Liver (tissue), 9 donors: ENCODE results near the gene IFIT1. TPM values are rescaled to one million over a fixed set of nuclear protein-coding genes. Genes with fewer than 3 reads are reported as not detected.

Source experiments
- DNase-seq: peaks from one replicate; pipeline ENCODE4 v3.0.0-alpha.2; 2017; ENCODE audit warnings: low spot score
- H3K27ac ChIP-seq, 2 donors: one replicate each; pipeline ENCODE4 v1.7.0; 2013; ENCODE audit warnings: inconsistent platforms in 2 of 2, low read length in 2 of 2, control low read depth in 1 of 2, low read depth in 1 of 2, mild to moderate bottlenecking in 1 of 2
- H3K27me3 ChIP-seq, 4 donors: one replicate each; pipeline versions ENCODE4 v1.6.1 to v1.7.0; 2013; ENCODE audit warnings: low read length in 3 of 4, inconsistent platforms in 1 of 4, mild to moderate bottlenecking in 1 of 4, moderate library complexity in 1 of 4; ENCODE audit not compliant: control insufficient read depth in 4 of 4, insufficient read depth in 4 of 4
- H3K36me3 ChIP-seq, 4 donors: one replicate each; pipeline versions ENCODE4 v1.6.1 to v1.7.0; 2013; ENCODE audit warnings: low read length in 3 of 4, mild to moderate bottlenecking in 3 of 4, low read depth in 1 of 4, moderate library complexity in 1 of 4; ENCODE audit not compliant: control insufficient read depth in 4 of 4, insufficient read depth in 3 of 4
- H3K4me1 ChIP-seq, 4 donors: one replicate each; pipeline versions ENCODE4 v1.6.1 to v1.7.0; 2013; ENCODE audit warnings: low read length in 3 of 4, mild to moderate bottlenecking in 3 of 4, moderate library complexity in 1 of 4; ENCODE audit not compliant: control insufficient read depth in 4 of 4, insufficient read depth in 4 of 4
- H3K4me3 ChIP-seq, 3 donors: one replicate each; pipeline versions ENCODE4 v1.6.1 to v1.7.0; 2013; ENCODE audit warnings: low read length in 3 of 3, control low read depth in 1 of 3, low read depth in 1 of 3, mild to moderate bottlenecking in 1 of 3
- H3K9ac ChIP-seq, 2 donors: one replicate each; pipeline ENCODE4 v1.7.0; 2013; ENCODE audit warnings: low read length in 2 of 2, mild to moderate bottlenecking in 2 of 2, moderate library complexity in 2 of 2, control low read depth in 1 of 2, low read depth in 1 of 2
- H3K9me3 ChIP-seq, 4 donors: one replicate each; pipeline versions ENCODE4 v1.6.1 to v1.7.0; 2013; ENCODE audit warnings: low read length in 3 of 4; ENCODE audit not compliant: control insufficient read depth in 4 of 4
- ATF3 ChIP-seq: IDR thresholded peaks from 2 replicates; pipeline ENCODE4 v1.6.1; 2016; ENCODE audit warnings: antibody characterized with exemption
- EGR1 ChIP-seq, 2 donors: IDR thresholded peaks; 2 replicates each; pipeline ENCODE4 v1.6.1; 2016 to 2018; ENCODE audit warnings: antibody characterized with exemption in 2 of 2, low read depth in 2 of 2
- FOXA1 ChIP-seq: IDR thresholded peaks from 2 replicates; pipeline ENCODE4 v1.6.1; 2016; ENCODE audit warnings: antibody characterized with exemption
- GABPA ChIP-seq, 2 donors: IDR thresholded peaks in 1 of 2; conservative IDR thresholded peaks in 1 of 2; 2 replicates each; pipeline ENCODE4 v1.6.1; 2016; ENCODE audit warnings: antibody characterized with exemption in 2 of 2, mild to moderate bottlenecking in 1 of 2, moderate library complexity in 1 of 2
- HNF4A ChIP-seq, 2 donors: conservative IDR thresholded peaks; 2 replicates each; pipeline ENCODE4 v1.6.1; 2016; ENCODE audit warnings: antibody characterized with exemption in 2 of 2, mild to moderate bottlenecking in 2 of 2
- HNF4G ChIP-seq: IDR thresholded peaks from 2 replicates; pipeline ENCODE4 v1.6.1; 2016; ENCODE audit warnings: antibody characterized with exemption
- NR2F2 ChIP-seq: IDR thresholded peaks from 2 replicates; pipeline ENCODE4 v1.6.1; 2016; ENCODE audit warnings: antibody characterized with exemption
- RAD21 ChIP-seq, 2 donors: IDR thresholded peaks; 2 replicates each; pipeline ENCODE4 v1.6.1; 2016; ENCODE audit warnings: antibody characterized with exemption in 2 of 2, mild to moderate bottlenecking in 2 of 2
- REST ChIP-seq: IDR thresholded peaks from 2 replicates; pipeline ENCODE4 v1.6.1; 2016; ENCODE audit warnings: antibody characterized with exemption, mild to moderate bottlenecking
- RXRA ChIP-seq, 2 donors: IDR thresholded peaks; 2 replicates each; pipeline ENCODE4 v1.6.1; 2017 to 2018; ENCODE audit warnings: antibody characterized with exemption in 2 of 2, mild to moderate bottlenecking in 1 of 2
- YY1 ChIP-seq: IDR thresholded peaks from 2 replicates; pipeline ENCODE4 v1.6.1; 2016; ENCODE audit warnings: antibody characterized with exemption, mild to moderate bottlenecking
- ZBTB33 ChIP-seq: IDR thresholded peaks from 2 replicates; pipeline ENCODE4 v1.6.1; 2016; ENCODE audit warnings: antibody characterized with exemption
- WGBS: extraction: QIAGEN DNeasy Blood & Tissue Kit; methylation state at CpG from one replicate; pipeline ENCODE4 v1.1.7; 2013; 5-methylcytosine and 5-hydroxymethylcytosine counted together
- polyA plus RNA-seq, 2 donors: library from polyadenylated mRNA; stranded (reverse) in 1 of 2; unstranded in 1 of 2; fragments of 200-250 nt in 1 of 2; fragments of >200 nt in 1 of 2; fragmentation: Nextera tagmentation in 1 of 2; extraction: Ambion mirVana in 1 of 2; gene quantifications; one replicate each; pipeline versions ENCODE4 v1.2.1 to v1.2.3, GENCODE V29; 2013 to 2015
- total RNA-seq, 2 donors: library from RNA; depleted of rRNA; stranded (reverse); fragments of >200 nt; gene quantifications; one replicate each; pipeline ENCODE4 v1.2.3, GENCODE V29; 2014
- donor health status: healthy.
- donor health status: healthy.
- donor health status: healthy.
- donor health status: healthy.
- donor health status: healthy.

Gene IFIT1
- total and polyA plus RNA-seq, 4 donors = 8.1 to 17.5 (median 11.6) TPM

GRCh38 chr10:89374713-89375141 lies 17.7 kb upstream of the IFIT1 start:
- no peak for DNase-seq
- no peaks in the 10 kb centered on the region for H3K9me3 ChIP-seq
- H3K9ac ChIP-seq = peak overlapping the region in 1 of 2 donors; percentile 64
- peak overlapping the region; percentile 91 to 94 for H3K27ac ChIP-seq
- TF ChIP-seq HNF4A (conservative IDR thresholded peaks at IDR 0.05) (no peak), EGR1 (IDR thresholded peaks at IDR 0.05; ENCODE audit: low read depth in 2 of 2) (no peak), RAD21 (IDR thresholded peaks at IDR 0.05) (no peak), ZBTB33 (no peak), GABPA (IDR thresholded peaks at IDR 0.05 in 1 of 2, conservative IDR thresholded peaks at IDR 0.05 in 1 of 2) (no peak), HNF4G (no peak), RXRA (IDR thresholded peaks at IDR 0.05) (no peak), YY1 (no peak), NR2F2 (no peak), ATF3 (no peak)
- no peak overlapping the region for H3K4me3 ChIP-seq
- no peaks in the 10 kb centered on the region for H3K36me3 ChIP-seq
- H3K4me1 ChIP-seq = peaks cover 4 to 35% (median 22%) of the 10 kb centered on the region in 4 donors
- no peaks in the 10 kb centered on the region for H3K27me3 ChIP-seq

GRCh38 chr10:89377705-89378637 lies 14.5 kb upstream of the IFIT1 start, which contains the start of gene IFIT1B:
IFIT1B (plus strand) TSS chr10:89378056; CDS start chr10:89378136, 80 bp downstream.
- WGBS = 91% methylated on average over 5 of the region's 5 CpGs

More at GRCh38 chr10:89377705-89378637, 14.5 kb upstream of the IFIT1 start, which contains the start of gene IFIT1B:
- H3K4me1 ChIP-seq = peaks cover 4 to 24% (median 19%) of the 10 kb centered on the region in 4 donors
- H3K9me3 ChIP-seq = no peaks in the 10 kb centered on the region
- H3K36me3 ChIP-seq = no peaks in the 10 kb centered on the region
- DNase-seq = no peak
- no peak within 1 kb of the TSS for H3K4me3 ChIP-seq
- peak; percentile 49 for TF ChIP-seq REST
- TF ChIP-seq FOXA1 = no peak
- H3K27ac ChIP-seq = no peak within 1 kb of the TSS
- no peak within 1 kb of the TSS for H3K9ac ChIP-seq
- no peaks in the 10 kb centered on the region for H3K27me3 ChIP-seq
